Breast epithelium (tissue), 4 donors: ENCODE results near the gene ABHD16A. TPM values are rescaled to one million over a fixed set of nuclear protein-coding genes. Genes with fewer than 3 reads are reported as not detected.
A peak's percentile ranks its signal among the peaks of the same experiment; 100 is the strongest.

Experiments used
- DNase-seq, 2 donors: peaks; one replicate each; pipeline ENCODE4 v3.0.0-alpha.2; 2019; ENCODE audit warnings: low spot score in 2 of 2
- H3K27ac ChIP-seq, 2 donors: fragments of 200-600 bp; sonication (generic) in 1 of 2; one replicate each; pipeline ENCODE4 v1.5.1; 2016 to 2019; ENCODE audit warnings: mild to moderate bottlenecking in 1 of 2
- H3K27me3 ChIP-seq, 2 donors: fragments of 200-600 bp; sonication (generic) in 1 of 2; one replicate each; pipeline versions ENCODE4 v1.5.1 to v1.6.0; 2017 to 2019; ENCODE audit warnings: control low read depth in 1 of 2, mild to moderate bottlenecking in 1 of 2
- H3K36me3 ChIP-seq: fragments of 200-600 bp; one replicate; pipeline ENCODE4 v1.5.1; 2019
- H3K4me1 ChIP-seq, 2 donors: fragments of 200-600 bp; sonication (generic); one replicate each; pipeline ENCODE4 v1.5.1; 2016 to 2019; ENCODE audit warnings: control low read depth in 1 of 2
- H3K4me3 ChIP-seq, 3 donors: fragments of 200-600 bp; sonication (generic); 1 replicate in 2 of 3; 2 replicates in 1 of 3; pipeline ENCODE4 v1.5.1; 2016 to 2019; ENCODE audit warnings: mild to moderate bottlenecking in 3 of 3, moderate library complexity in 2 of 3
- H3K9me3 ChIP-seq, 2 donors: fragments of 200-600 bp; sonication (generic) in 1 of 2; one replicate each; pipeline ENCODE4 v1.5.1; 2016 to 2019; ENCODE audit warnings: control low read depth in 1 of 2
- POLR2A ChIP-seq: fragments of 450-650 bp; IDR thresholded peaks from one replicate; pipeline ENCODE4 v1.6.1; 2016; ENCODE audit warnings: antibody characterized with exemption, mild to moderate bottlenecking, moderate library complexity
- POLR2AphosphoS5 ChIP-seq, 3 donors: sonication (generic); formaldehyde crosslinking; IDR thresholded peaks; one replicate each; pipeline ENCODE4 v1.6.1; 2017; ENCODE audit warnings: antibody characterized with exemption in 3 of 3
- intact Hi-C: fragments of 100-400 bp; cut with DNase I; formaldehyde crosslinking; loops from one replicate; pipeline ENCODE4 v1.15.1; 2023; ENCODE audit warnings: low total_unique reads
- total RNA-seq, 3 donors: library from RNA; depleted of rRNA; stranded (reverse); fragments of >200 nt; gene quantifications; one replicate each; pipeline ENCODE4 v1.1.0, GENCODE V29; 2016
- TF ChIP-seq, protein P1 (sequence below), 3 donors: fragments of 450-650 bp; IDR thresholded peaks; one replicate each; pipeline ENCODE4 v1.5.1; 2016 to 2017; ENCODE audit warnings: antibody characterized with exemption in 3 of 3, mild to moderate bottlenecking in 3 of 3, moderate library complexity in 3 of 3

ABHD16A gene
- total RNA-seq, 3 donors from 2014 or later = 42.6 to 62.6 (median 50.5) TPM

GRCh38 chr6:31700740-31701401, 2.3 kb downstream of the ABHD16A start:
- intact Hi-C loops = loop anchor here (10.0 kb wide), 1 partner anchor 64 kb away; the partner anchor contains the start of gene SAPCD1
- DNase-seq = no peak
- Histone ChIP-seq H3K9me3 (no peaks in the 10 kb centered on the region), H3K4me3 (peak overlapping the region in 1 of 3 donors; percentile 90), H3K36me3 (no peaks in the 10 kb centered on the region), H3K27me3 (no peaks in the 10 kb centered on the region), H3K27ac (no peak overlapping the region), H3K4me1 (peaks cover 4 to 17% of the 10 kb centered on the region in 2 donors)
- TF ChIP-seq POLR2AphosphoS5 (IDR thresholded peaks at IDR 0.05) = no peak
- no peak for TF ChIP-seq POLR2A
- TF ChIP-seq, protein P1, sequence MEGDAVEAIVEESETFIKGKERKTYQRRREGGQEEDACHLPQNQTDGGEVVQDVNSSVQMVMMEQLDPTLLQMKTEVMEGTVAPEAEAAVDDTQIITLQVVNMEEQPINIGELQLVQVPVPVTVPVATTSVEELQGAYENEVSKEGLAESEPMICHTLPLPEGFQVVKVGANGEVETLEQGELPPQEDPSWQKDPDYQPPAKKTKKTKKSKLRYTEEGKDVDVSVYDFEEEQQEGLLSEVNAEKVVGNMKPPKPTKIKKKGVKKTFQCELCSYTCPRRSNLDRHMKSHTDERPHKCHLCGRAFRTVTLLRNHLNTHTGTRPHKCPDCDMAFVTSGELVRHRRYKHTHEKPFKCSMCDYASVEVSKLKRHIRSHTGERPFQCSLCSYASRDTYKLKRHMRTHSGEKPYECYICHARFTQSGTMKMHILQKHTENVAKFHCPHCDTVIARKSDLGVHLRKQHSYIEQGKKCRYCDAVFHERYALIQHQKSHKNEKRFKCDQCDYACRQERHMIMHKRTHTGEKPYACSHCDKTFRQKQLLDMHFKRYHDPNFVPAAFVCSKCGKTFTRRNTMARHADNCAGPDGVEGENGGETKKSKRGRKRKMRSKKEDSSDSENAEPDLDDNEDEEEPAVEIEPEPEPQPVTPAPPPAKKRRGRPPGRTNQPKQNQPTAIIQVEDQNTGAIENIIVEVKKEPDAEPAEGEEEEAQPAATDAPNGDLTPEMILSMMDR (IDR thresholded peaks at IDR 0.05) = no peak

DNA sequence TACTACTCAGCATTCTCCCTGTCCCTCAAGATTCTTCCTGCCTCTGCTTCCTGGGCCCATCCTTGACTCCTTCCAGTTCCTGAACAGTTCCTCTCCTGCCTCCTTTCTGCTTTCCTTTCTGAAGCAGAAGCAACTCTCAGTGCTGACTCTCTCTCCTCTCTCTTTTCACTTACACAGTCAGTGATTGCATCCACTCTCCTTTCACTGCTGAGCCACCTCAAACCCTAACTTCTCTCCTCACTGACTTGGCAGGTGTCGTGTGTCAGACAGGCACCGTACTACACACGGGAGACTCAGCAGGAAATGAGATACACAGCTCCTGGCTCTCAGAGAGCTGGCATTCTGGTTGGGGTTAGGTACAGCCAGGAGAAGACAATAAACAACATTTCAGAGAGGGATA, 5.6 kb downstream of the ABHD16A start:
- H3K9me3 ChIP-seq = no peaks in the 10 kb centered on the region
- no peak for TF ChIP-seq POLR2AphosphoS5 (IDR thresholded peaks at IDR 0.05)
- no peak for TF ChIP-seq POLR2A
- TF ChIP-seq, protein P1 (IDR thresholded peaks at IDR 0.05) = no peak
- H3K4me1 ChIP-seq = peaks cover 4 to 11% of the 10 kb centered on the region in 2 donors
- DNase-seq = no peak
- H3K4me3 ChIP-seq = no peak overlapping the region
- intact Hi-C loops = loop anchor here (10.0 kb wide), 1 partner anchor 257 kb away; the partner anchor contains the start of genes NELFE and SKIC2
- H3K36me3 ChIP-seq = no peaks in the 10 kb centered on the region
- peak overlapping the region in 1 of 2 donors; percentile 1 for H3K27ac ChIP-seq
- H3K27me3 ChIP-seq = no peaks in the 10 kb centered on the region

DNA sequence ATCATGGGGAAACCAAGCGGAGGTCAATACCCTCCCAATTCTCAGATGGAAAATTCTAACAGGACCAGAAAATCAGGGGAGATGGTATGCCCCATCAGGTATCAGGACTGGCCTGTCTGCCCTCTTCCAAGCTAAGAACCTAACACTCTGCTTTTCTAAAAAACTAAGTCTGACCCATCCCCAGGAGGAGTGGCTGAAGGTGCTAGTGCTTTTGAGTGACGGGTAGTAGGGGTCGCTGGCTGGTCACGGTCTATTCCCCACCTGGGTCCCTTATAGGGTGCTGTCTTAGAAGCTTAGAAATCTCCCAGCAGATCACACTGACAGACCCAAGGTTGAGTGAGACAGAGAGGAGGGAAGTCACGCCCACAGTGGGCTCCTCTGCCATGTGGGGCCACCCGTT, 9.6 kb downstream of the ABHD16A start:
- intact Hi-C loops = loop anchor here (10.0 kb wide), 1 partner anchor 261 kb away; the partner anchor contains the start of genes NELFE and SKIC2

GRCh38 chr6:31692886-31693285, 10.2 kb downstream of the ABHD16A start:
- no peak overlapping the region for H3K4me3 ChIP-seq
- H3K27me3 ChIP-seq = no peaks in the 10 kb centered on the region
- H3K36me3 ChIP-seq = no peaks in the 10 kb centered on the region
- no peak overlapping the region for H3K27ac ChIP-seq
- TF ChIP-seq, protein P1 (IDR thresholded peaks at IDR 0.05) = no peak
- TF ChIP-seq POLR2A = no peak
- no peak for TF ChIP-seq POLR2AphosphoS5 (IDR thresholded peaks at IDR 0.05)
- intact Hi-C loops = loop anchor here (10.0 kb wide), 1 partner anchor 262 kb away; the partner anchor contains the start of genes NELFE and SKIC2
- DNase-seq = no peak
- H3K9me3 ChIP-seq = no peaks in the 10 kb centered on the region
- H3K4me1 ChIP-seq = no peaks in the 10 kb centered on the region

More for the DNA sequence above, 9.6 kb downstream of the ABHD16A start:
- Histone ChIP-seq H3K27me3 (no peaks in the 10 kb centered on the region), H3K9me3 (no peaks in the 10 kb centered on the region), H3K4me3 (no peak overlapping the region), H3K27ac (no peak overlapping the region), H3K36me3 (no peaks in the 10 kb centered on the region), H3K4me1 (no peaks in the 10 kb centered on the region)
- TF ChIP-seq POLR2A = no peak
- TF ChIP-seq, protein P1 (IDR thresholded peaks at IDR 0.05) = no peak
- no peak for TF ChIP-seq POLR2AphosphoS5 (IDR thresholded peaks at IDR 0.05)
- no peak for DNase-seq

DNA sequence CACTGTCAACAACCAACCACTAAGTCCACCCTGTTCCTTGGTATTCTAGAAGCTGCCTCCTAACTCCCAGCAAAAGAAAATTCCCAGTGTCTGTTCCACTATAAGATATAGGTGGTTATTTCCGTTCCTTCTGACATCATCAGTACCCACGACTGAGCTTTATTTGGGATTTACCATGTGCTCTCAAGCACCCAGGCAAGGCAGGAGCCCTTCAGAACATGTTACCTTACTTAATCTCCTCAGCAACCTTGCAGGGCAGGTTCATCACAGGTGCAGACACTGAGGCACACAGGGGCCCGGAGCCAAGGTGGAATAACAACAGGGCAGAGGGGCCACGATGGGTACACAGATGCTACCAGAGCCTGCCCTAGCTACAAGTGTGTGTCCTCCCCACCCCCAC, 10.8 kb downstream of the ABHD16A start:
- peaks cover 1% of the 10 kb centered on the region for H3K36me3 ChIP-seq
- TF ChIP-seq POLR2AphosphoS5 (IDR thresholded peaks at IDR 0.05) = no peak
- TF ChIP-seq, protein P1 (IDR thresholded peaks at IDR 0.05) = no peak
- TF ChIP-seq POLR2A = no peak
- no peak overlapping the region for H3K27ac ChIP-seq
- DNase-seq = no peak
- no peak overlapping the region for H3K4me3 ChIP-seq
- H3K9me3 ChIP-seq = no peaks in the 10 kb centered on the region
- no peaks in the 10 kb centered on the region for H3K27me3 ChIP-seq
- intact Hi-C loops = loop anchor here (10.0 kb wide), 1 partner anchor 262 kb away; the partner anchor contains the start of genes NELFE and SKIC2
- H3K4me1 ChIP-seq = no peaks in the 10 kb centered on the region
